SIG-M5 treated with dmso at 0.1 percent for 504 hours (cell line): ENCODE measurements around the gene CGB7.

Experiments used
- DNase-seq: peaks from one replicate; lab custom pipeline; 2025; ENCODE audit not compliant: unreplicated experiment; lab: John Stamatoyannopoulos, UW

Gene CGB7

GRCh38 chr19:49017041-49017665 is 40.4 kb downstream of the CGB7 start, which contains the start of gene LHB:
Gene LHB, minus strand, starts transcription at chr19:49017091. Its CDS starts 10 bp downstream, at chr19:49017081.
- no peak for DNase-seq

GRCh38 chr19:49016067-49016839 is 41.3 kb downstream of the CGB7 start:
- no peak for DNase-seq

- no peak for DNase-seq
Measured at GRCh38 chr19:49014870-49015255, 42.7 kb downstream of the CGB7 start.

- no peak for DNase-seq
Measured at GRCh38 chr19:49014123-49014869, 43.3 kb downstream of the CGB7 start.

DNA sequence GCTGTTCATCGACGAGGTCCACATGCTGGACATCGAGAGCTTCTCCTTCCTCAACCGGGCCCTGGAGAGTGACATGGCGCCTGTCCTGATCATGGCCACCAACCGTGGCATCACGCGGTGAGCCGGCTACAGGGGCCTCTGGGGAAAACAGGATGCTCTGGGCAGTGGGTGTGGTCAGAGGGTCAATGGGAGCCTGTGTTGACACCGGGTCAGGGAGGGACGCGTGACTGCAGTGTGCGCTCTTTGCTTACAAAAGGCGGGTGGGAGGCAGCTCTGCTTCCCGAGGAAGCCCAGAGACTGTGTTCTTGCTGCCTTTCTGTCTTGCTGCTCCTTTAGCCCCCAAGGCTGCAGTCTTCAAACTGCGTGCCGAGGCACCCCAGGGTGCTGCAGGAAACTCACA is 46.4 kb downstream of the CGB7 start:
- DNase-seq: no peak

DNA sequence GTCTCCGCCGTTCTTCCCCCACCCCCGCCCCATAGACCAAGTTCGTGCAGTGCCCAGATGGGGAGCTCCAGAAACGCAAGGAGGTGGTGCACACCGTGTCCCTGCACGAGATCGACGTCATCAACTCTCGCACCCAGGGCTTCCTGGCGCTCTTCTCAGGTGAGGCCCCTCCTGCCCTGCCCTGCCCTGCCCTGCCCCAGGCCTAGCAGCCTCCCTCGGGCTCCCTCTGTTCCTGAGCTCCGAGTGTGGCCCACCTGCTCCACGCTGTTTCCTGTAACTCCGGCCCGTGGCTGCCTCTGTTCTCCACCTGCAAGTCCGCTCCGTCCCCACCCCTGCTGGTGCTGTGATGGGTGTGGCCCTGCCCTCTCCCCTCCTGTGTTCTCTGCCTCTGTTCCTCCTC is 47.1 kb downstream of the CGB7 start:
- DNase-seq: no peak

DNA sequence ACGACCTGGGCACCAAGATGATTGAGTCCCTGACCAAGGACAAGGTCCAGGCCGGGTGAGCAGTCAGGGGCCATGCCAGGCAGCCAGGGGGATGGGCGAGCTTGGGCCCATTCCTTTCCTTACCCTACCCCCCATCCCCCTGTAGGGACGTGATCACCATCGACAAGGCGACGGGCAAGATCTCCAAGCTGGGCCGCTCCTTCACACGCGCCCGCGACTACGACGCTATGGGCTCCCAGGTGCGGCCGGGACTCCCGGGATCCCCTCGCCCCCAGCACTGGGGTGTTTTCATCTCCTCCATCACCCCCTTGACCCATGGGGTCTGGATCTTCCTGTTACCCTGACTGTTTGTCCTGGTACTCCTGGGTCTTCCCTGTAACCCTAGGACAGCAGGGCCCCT is 47.7 kb downstream of the CGB7 start:
- no peak for DNase-seq

GRCh38 chr19:49006905-49007304 is 50.6 kb downstream of the CGB7 start:
- no peak for DNase-seq

DNA sequence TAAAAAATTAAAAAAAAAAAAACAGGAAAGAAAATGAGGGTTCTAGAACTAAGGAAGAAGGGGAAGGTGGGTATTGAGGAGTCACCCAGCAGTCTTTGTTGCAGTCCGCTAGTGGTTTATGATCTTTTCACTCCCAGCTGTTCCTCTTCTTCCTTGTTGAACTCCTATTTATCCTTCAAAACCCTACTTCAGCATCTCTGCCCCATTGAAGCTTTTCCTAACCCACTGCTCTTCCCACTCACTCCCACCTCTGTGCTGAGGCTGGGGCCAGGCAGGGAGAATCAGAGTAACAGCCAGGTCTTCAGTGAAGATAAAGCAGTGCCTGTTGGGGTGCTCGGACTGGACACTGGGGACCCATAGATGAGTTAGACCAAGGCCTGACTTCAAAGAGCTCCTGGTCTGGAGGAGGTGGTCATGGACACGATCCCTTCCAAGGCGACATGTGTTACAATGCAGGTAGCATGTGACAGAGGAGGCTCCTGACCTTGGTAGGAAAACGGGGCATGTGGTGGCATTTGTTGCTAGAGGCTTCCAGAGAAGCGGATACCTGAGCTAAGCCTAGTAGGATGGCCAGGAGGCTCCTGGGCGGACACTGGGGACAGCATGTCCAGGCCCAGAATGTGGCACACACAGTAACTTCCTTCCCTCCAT is 52.5 kb downstream of the CGB7 start:
- DNase-seq: no peak
